Suprapubic skin (tissue), 4 donors: ENCODE data around the gene MANEAL. TPM values are rescaled to one million over a fixed set of nuclear protein-coding genes. Genes with fewer than 3 reads are reported as not detected.

Experiments used
- DNase-seq, 2 donors: peaks; one replicate each; pipeline ENCODE4 v3.0.0-alpha.2; 2019; ENCODE audit warnings: low spot score in 2 of 2
- H3K27ac ChIP-seq: fragments of 200-600 bp; sonication (generic); one replicate; pipeline ENCODE4 v1.5.1; 2019
- H3K27me3 ChIP-seq: fragments of 200-600 bp; sonication (generic); one replicate; pipeline ENCODE4 v1.5.1; 2019
- H3K36me3 ChIP-seq: fragments of 200-600 bp; sonication (generic); one replicate; pipeline ENCODE4 v1.5.1; 2019
- H3K4me1 ChIP-seq: fragments of 200-600 bp; sonication (generic); one replicate; pipeline ENCODE4 v1.5.1; 2019
- H3K4me3 ChIP-seq: fragments of 200-600 bp; sonication (generic); one replicate; pipeline ENCODE4 v1.5.1; 2019; ENCODE audit warnings: mild to moderate bottlenecking
- H3K9me3 ChIP-seq: fragments of 200-600 bp; sonication (generic); one replicate; pipeline ENCODE4 v1.5.1; 2019
- CTCF ChIP-seq, 2 donors: fragments of 200-600 bp in 1 of 2; fragments of 450-650 bp in 1 of 2; sonication (generic) in 1 of 2; IDR thresholded peaks; one replicate each; pipeline ENCODE4 v1.5.1; 2016 to 2019; ENCODE audit warnings: antibody characterized with exemption in 2 of 2, mild to moderate bottlenecking in 1 of 2, moderate library complexity in 1 of 2
- EP300 ChIP-seq: sonication (generic); formaldehyde crosslinking; IDR thresholded peaks from one replicate; pipeline ENCODE4 v1.6.1; 2017; ENCODE audit warnings: antibody characterized with exemption
- POLR2A ChIP-seq, 2 donors: fragments of 450-650 bp; IDR thresholded peaks; one replicate each; pipeline ENCODE4 v1.6.1; 2017; ENCODE audit warnings: antibody characterized with exemption in 2 of 2, mild to moderate bottlenecking in 2 of 2, moderate library complexity in 2 of 2
- POLR2AphosphoS5 ChIP-seq, 3 donors: sonication (generic); formaldehyde crosslinking; IDR thresholded peaks; one replicate each; pipeline ENCODE4 v1.6.1; 2017; ENCODE audit warnings: antibody characterized with exemption in 3 of 3
- WGBS: methylation state at CpG from one replicate; pipeline ENCODE4 v1.1.5; 2018; 5-methylcytosine and 5-hydroxymethylcytosine counted together
- total RNA-seq, 4 donors: library from RNA; depleted of rRNA; stranded (reverse); fragments of >200 nt; gene quantifications; one replicate each; pipeline ENCODE4 v1.1.0, GENCODE V29; 2016

Gene MANEAL
- total RNA-seq, 4 donors from 2014 or later: 6.7 to 9.2 (median 7.5) TPM

- no peak overlapping the region for H3K4me3 ChIP-seq
- H3K27me3 ChIP-seq: no peaks in the 10 kb centered on the region
- peaks cover 28% of the 10 kb centered on the region for H3K4me1 ChIP-seq
- TF ChIP-seq POLR2AphosphoS5 (IDR thresholded peaks at IDR 0.05) (no peak), CTCF (IDR thresholded peaks at IDR 0.05) (no peak), POLR2A (IDR thresholded peaks at IDR 0.05) (no peak), EP300 (no peak)
- H3K9me3 ChIP-seq: no peaks in the 10 kb centered on the region
- no peak overlapping the region for H3K27ac ChIP-seq
- 75% methylated on average over 3 of the region's 3 CpGs for WGBS
- peaks cover 4% of the 10 kb centered on the region for H3K36me3 ChIP-seq
- no peak for DNase-seq
These were observed 55.8 kb downstream of the MANEAL start for GRCh38 chr1:37849480-37849879.

DNA sequence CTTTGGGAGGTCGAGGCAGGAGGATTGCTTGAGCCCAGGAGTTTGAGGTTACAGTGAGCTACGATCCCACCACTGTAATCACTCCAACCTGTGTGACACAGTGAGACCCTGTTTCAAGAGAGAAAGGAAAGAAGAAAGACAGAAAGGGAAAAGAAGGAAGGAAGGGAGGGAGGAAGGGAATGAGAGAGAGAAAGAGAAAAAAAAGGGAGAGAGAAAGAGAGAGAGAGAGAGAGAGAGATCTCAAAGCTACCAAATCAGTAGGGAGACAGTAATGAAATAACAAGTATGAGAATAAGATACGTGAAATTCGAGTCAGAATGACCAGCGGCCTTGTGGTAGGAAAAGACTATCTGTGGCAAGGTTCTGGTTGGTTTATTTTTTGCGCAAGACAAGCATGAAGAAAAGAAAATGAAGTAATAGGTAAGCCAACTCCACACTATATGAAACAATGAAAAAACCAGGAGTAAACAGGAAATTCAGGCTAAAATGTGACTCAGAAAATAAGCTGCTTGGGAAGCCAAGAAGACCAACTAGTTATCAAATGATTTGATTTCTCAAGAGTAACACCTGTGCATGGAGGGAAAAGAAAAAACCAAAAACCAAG, 56.8 kb downstream of the MANEAL start:
- TF ChIP-seq POLR2AphosphoS5 (IDR thresholded peaks at IDR 0.05): no peak
- TF ChIP-seq CTCF (IDR thresholded peaks at IDR 0.05): no peak
- no peak overlapping the region for H3K4me3 ChIP-seq
- H3K4me1 ChIP-seq: peaks cover 35% of the 10 kb centered on the region
- 85% methylated on average over 6 of the region's 6 CpGs for WGBS
- H3K36me3 ChIP-seq: peaks cover 4% of the 10 kb centered on the region
- no peak for DNase-seq
- no peaks in the 10 kb centered on the region for H3K9me3 ChIP-seq
- no peak overlapping the region for H3K27ac ChIP-seq
- H3K27me3 ChIP-seq: no peaks in the 10 kb centered on the region

Other genes with a start within 250 kb of the MANEAL start
- 10 to 100 TPM; 13.5 to 23.4 (median 15.6) TPM for gene SNIP1, start 239.6 kb upstream of the MANEAL start, total RNA-seq
- 1 to 10 TPM in 1 of 4 donors, under 1 TPM in 3; 0.70 to 1.7 (median 0.85) TPM for gene DNALI1, start 236.9 kb upstream of the MANEAL start, total RNA-seq
- gene GNL2, start 197.9 kb upstream of the MANEAL start, total RNA-seq: 10 to 100 TPM; 42.0 to 94.8 (median 48.5) TPM
- 1 to 10 TPM; 2.1 to 9.7 (median 6.7) TPM for gene RSPO1, start 159.0 kb upstream of the MANEAL start, total RNA-seq
- 1 to 10 TPM; 2.7 to 6.2 (median 4.4) TPM for gene CDCA8, start 101.3 kb upstream of the MANEAL start, total RNA-seq
- gene EPHA10, start 28.7 kb upstream of the MANEAL start, total RNA-seq: under 1 TPM in 2 of 4 donors, not detected in 2; 0.23 to 0.34 TPM
- 10 to 100 TPM; 27.7 to 54.5 (median 41.2) TPM for gene C1orf122, start 13.9 kb downstream of the MANEAL start, total RNA-seq
- 10 to 100 TPM; 13.1 to 41.7 (median 26.1) TPM for gene YRDC, start 14.4 kb downstream of the MANEAL start, total RNA-seq
- 10 to 100 TPM in 2 of 4 donors, 1 to 10 TPM in 2; 8.8 to 13.5 (median 11.2) TPM for gene MTF1, start 65.7 kb downstream of the MANEAL start, total RNA-seq
- 10 to 100 TPM; 14.0 to 30.9 (median 17.9) TPM for gene INPP5B, start 153.2 kb downstream of the MANEAL start, total RNA-seq
- 10 to 100 TPM; 36.9 to 68.4 (median 43.6) TPM for gene SF3A3, start 196.2 kb downstream of the MANEAL start, total RNA-seq
- gene FHL3, start 211.7 kb downstream of the MANEAL start, total RNA-seq: 10 to 100 TPM; 19.1 to 46.4 (median 35.1) TPM
- gene UTP11, start 218.9 kb downstream of the MANEAL start, total RNA-seq: 10 to 100 TPM; 32.1 to 48.5 (median 39.5) TPM